22Rv1 (cell line): ENCODE measurements around the gene DNAJC28.
A peak's percentile ranks its signal among the peaks of the same experiment; 100 is the strongest.

Experiments
- H3K27ac ChIP-seq: fragments of 450-650 bp; 2 replicates; pipeline ENCODE4 v1.5.1; 2017
- ZFX ChIP-seq: fragments of 450-650 bp; IDR thresholded peaks from 2 replicates; pipeline ENCODE4 v1.6.1; 2017; ENCODE audit warnings: antibody characterized with exemption, borderline replicate concordance
- TF ChIP-seq, protein P1 (sequence below): fragments of 450-650 bp; IDR thresholded peaks from 2 replicates; pipeline ENCODE4 v1.5.1; 2017; ENCODE audit warnings: mild to moderate bottlenecking

DNAJC28 gene, protein sequence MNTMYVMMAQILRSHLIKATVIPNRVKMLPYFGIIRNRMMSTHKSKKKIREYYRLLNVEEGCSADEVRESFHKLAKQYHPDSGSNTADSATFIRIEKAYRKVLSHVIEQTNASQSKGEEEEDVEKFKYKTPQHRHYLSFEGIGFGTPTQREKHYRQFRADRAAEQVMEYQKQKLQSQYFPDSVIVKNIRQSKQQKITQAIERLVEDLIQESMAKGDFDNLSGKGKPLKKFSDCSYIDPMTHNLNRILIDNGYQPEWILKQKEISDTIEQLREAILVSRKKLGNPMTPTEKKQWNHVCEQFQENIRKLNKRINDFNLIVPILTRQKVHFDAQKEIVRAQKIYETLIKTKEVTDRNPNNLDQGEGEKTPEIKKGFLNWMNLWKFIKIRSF

DNA sequence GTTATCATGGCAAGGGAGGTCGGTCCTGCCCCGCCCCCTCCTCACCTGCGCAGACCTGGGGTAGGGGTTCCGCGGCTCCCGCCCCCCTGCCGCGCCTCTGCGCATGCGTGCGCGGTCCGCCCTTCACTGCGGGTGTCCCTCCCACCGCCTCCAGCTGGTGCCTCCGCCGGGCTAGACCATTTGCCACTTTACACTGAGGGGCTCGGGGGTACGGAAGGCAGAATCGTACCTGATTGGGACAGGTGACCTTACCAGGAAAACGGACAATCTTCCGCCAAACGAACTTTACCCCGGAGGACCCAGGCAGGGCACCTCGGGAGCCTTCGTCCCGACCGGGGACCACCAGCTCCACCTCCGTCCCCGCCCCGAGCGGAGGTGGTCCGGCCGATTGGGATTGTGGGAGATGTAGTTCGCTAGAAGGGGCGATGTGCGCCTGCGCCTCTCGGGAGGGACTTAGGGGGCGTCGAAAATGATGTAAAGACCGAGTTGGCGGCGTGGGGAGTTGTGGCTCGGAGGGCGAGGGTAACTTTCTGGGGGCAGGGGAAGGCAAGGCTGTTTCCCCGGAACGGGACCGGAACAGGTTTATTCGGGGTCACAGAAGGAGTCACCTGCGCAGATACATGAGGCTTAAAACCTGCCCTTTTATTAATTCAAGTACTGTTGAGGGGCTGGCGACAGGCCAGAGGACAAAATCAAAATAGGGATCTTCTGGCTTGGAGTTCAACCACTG is at the start of gene DNAJC28:
DNAJC28 (minus strand) TSS at position 344 of the 730 bp plus-strand sequence. CDS start 2,323 bp downstream, outside the sequence.
- no peak for TF ChIP-seq ZFX
- TF ChIP-seq, protein P1, sequence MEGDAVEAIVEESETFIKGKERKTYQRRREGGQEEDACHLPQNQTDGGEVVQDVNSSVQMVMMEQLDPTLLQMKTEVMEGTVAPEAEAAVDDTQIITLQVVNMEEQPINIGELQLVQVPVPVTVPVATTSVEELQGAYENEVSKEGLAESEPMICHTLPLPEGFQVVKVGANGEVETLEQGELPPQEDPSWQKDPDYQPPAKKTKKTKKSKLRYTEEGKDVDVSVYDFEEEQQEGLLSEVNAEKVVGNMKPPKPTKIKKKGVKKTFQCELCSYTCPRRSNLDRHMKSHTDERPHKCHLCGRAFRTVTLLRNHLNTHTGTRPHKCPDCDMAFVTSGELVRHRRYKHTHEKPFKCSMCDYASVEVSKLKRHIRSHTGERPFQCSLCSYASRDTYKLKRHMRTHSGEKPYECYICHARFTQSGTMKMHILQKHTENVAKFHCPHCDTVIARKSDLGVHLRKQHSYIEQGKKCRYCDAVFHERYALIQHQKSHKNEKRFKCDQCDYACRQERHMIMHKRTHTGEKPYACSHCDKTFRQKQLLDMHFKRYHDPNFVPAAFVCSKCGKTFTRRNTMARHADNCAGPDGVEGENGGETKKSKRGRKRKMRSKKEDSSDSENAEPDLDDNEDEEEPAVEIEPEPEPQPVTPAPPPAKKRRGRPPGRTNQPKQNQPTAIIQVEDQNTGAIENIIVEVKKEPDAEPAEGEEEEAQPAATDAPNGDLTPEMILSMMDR: no peak
- peak within 1 kb of the TSS; percentile 58 for H3K27ac ChIP-seq

DNA sequence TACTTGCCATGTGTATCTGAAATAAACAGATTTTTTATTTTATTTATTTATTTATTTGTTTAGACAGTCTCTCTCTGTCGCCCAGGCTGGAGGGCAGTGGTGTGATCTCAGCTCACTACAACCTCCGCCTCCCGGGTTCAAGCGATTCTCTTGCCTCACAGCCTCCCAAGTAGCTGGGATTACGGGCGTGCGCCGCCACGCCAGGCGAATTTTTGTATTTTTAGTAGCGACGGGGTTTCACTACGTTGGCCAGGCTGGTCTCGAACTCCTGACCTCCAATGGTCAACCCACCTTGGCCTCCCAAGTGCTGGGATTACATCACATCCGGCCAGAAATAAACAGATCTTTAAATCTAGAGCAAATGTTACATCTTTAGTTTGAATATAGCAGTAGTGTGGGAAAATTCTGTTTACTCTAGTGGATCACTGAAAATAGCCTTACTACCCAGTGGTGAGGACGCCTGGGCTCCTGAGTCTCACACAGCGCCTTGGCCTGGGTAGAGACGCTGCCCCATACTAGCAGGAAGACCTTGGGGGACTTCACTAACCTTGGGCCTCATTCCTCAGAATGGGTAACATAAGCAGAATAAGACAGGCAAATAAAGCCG is 49.7 kb upstream of the DNAJC28 start:
- peak overlapping the region; percentile 99 for H3K27ac ChIP-seq
- TF ChIP-seq, protein P1: no peak
- TF ChIP-seq ZFX: no peak

DNA sequence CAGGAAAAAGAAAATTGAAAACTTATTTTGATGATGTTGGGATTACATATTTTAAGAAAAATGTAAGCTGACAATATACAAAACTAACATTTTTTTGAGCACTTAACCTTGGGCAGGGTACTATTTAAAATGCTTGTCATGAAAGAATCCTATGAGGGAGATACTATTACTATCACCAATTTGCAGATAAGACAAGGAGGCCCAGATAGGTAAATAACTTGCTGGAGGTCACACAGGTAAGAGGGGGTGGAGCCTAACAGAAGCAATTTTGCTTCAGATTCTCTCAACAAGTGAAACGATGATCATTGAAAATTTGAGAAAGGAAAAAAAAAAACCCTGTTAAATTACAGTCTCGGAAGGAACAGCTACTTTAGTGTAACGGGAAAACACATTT is 49.2 kb upstream of the DNAJC28 start:
- H3K27ac ChIP-seq: peak overlapping the region; percentile 99
- no peak for TF ChIP-seq ZFX
- TF ChIP-seq, protein P1: no peak

DNA sequence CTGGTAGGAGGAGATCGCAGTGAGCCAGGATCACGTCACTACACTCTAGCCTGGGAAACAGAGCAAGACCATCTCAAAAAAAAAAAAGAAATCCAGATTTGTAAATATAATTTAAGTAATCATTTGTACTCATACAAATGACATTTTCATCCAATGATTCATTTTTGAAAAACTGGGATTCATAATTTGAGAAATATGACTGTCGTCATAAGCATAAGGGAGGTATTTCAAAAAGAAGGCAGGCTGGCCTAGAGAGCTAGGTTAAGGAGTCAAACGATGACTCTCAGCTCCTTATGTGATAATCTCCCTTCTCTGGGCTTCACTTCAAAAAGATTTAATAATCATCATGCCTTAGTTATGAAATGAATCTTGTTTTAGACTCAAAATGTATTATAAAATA is 48.1 kb upstream of the DNAJC28 start:
- no peak for TF ChIP-seq ZFX
- TF ChIP-seq, protein P1: no peak
- H3K27ac ChIP-seq: no peak overlapping the region

DNA sequence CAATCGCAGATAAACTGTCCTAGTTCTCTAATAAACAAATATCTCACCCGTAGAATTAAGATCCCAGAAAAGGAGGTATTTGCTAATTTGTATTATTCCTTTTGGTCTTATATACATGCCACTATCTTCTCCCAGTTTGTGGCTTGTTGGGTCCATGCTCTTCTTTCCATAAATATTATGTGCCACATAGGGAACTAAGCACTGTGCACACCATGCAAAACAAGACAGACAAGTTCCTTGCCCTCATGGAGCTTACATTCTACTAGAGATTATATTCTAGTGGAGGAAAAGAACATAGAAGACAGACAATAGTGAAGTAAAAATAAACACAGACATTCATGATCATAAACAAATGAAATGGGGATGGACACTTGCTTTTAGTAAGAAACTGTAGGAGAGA is 45.7 kb upstream of the DNAJC28 start:
- TF ChIP-seq, protein P1: no peak
- no peak for TF ChIP-seq ZFX
- H3K27ac ChIP-seq: no peak overlapping the region

DNA sequence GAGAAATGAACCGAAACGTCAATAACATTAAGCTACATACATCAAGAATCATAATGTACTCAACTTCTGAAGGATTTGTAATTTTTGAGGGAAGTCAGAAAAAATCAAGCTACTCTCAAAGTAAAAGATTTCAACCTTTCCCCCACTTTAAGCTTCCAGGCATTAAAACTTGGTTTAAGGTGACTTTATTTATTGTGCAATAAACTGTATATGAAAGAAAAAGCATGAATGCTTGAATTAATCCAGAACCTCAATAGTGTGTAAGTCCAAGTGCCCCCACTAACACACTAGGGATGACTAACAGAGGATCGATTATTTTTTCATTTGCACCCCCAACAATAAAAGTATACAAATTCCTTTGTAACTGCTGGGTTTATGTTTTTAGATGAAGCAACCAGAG is 39.5 kb upstream of the DNAJC28 start:
- no peak overlapping the region for H3K27ac ChIP-seq
- TF ChIP-seq, protein P1: no peak
